ENCODE measurements around the gene TP53TG5. TPM values are rescaled to one million over a fixed set of nuclear protein-coding genes. Genes with fewer than 3 reads are reported as not detected.
"Not testable (repeated sequence)": the region's sequence is repeated elsewhere in the genome, so short reads cannot be mapped to it uniquely, and the experiment has no call there.

TP53TG5 gene
- total RNA-seq, 4 donors from 2014 or later = not detected

GRCh38 chr20:45355209-45356084 lies 22.7 kb downstream of the TP53TG5 start:
- intact Hi-C loops (cut with DNase I; ENCODE audit: low total_unique reads) = no loop called here
- no peak overlapping the region for H3K4me3 ChIP-seq (ENCODE audit: low read depth, poor library complexity, severe bottlenecking)
- 42 to 69% methylated on average over 5 of the region's 5 CpGs for WGBS, 2 donors
- TF ChIP-seq POLR2A (IDR thresholded peaks at IDR 0.05) (no peak), CTCF (IDR thresholded peaks at IDR 0.05) (no peak)
- DNase-seq (ENCODE audit: low spot score in 2 of 2) = no peak

- no peak for TF ChIP-seq POLR2A (IDR thresholded peaks at IDR 0.05)
- no peak for TF ChIP-seq CTCF (IDR thresholded peaks at IDR 0.05)
- intact Hi-C loops (cut with DNase I; ENCODE audit: low total_unique reads) = no loop called here
- WGBS, 2 donors = 68 to 78% methylated on average over 9 of the region's 9 CpGs
- DNase-seq (ENCODE audit: low spot score in 2 of 2) = no peak
- H3K4me3 ChIP-seq (ENCODE audit: low read depth, poor library complexity, severe bottlenecking) = no peak overlapping the region
Measured at GRCh38 chr20:45354423-45355208, 23.5 kb downstream of the TP53TG5 start.

- no peak for DNase-seq (ENCODE audit: low spot score in 2 of 2)
- 72 to 79% methylated on average over 1 of the region's 1 CpG for WGBS, 2 donors
- intact Hi-C loops (cut with DNase I; ENCODE audit: low total_unique reads) = no loop called here
- TF ChIP-seq POLR2A (IDR thresholded peaks at IDR 0.05) (no peak), CTCF (IDR thresholded peaks at IDR 0.05) (no peak)
- no peak overlapping the region for H3K4me3 ChIP-seq (ENCODE audit: low read depth, poor library complexity, severe bottlenecking)
Measured at GRCh38 chr20:45353746-45354145, 24.4 kb downstream of the TP53TG5 start.

- 82 to 88% methylated on average over 3 of the region's 3 CpGs for WGBS, 2 donors
Measured at GRCh38 chr20:45352729-45353128, 25.4 kb downstream of the TP53TG5 start.

GRCh38 chr20:45350795-45351194 lies 27.3 kb downstream of the TP53TG5 start:
- WGBS, 2 donors = 91 to 94% methylated on average over 10 of the region's 10 CpGs
- H3K4me3 ChIP-seq (ENCODE audit: low read depth, poor library complexity, severe bottlenecking); intact Hi-C loops (cut with DNase I; ENCODE audit: low total_unique reads); DNase-seq (ENCODE audit: low spot score in 2 of 2): not testable (repeated sequence)

More at GRCh38 chr20:45352729-45353128, 25.4 kb downstream of the TP53TG5 start:
- no peak for DNase-seq (ENCODE audit: low spot score in 2 of 2)
- TF ChIP-seq POLR2A (IDR thresholded peaks at IDR 0.05) (no peak), CTCF (IDR thresholded peaks at IDR 0.05) (no peak)
- intact Hi-C loops (cut with DNase I; ENCODE audit: low total_unique reads) = no loop called here
- no peak overlapping the region for H3K4me3 ChIP-seq (ENCODE audit: low read depth, poor library complexity, severe bottlenecking)

- intact Hi-C loops (cut with DNase I; ENCODE audit: low total_unique reads) = no loop called here
- no peak for DNase-seq (ENCODE audit: low spot score in 2 of 2)
- TF ChIP-seq CTCF (IDR thresholded peaks at IDR 0.05) = no peak
- TF ChIP-seq POLR2A (IDR thresholded peaks at IDR 0.05) = no peak
- no peak overlapping the region for H3K4me3 ChIP-seq (ENCODE audit: low read depth, poor library complexity, severe bottlenecking)
- 67 to 69% methylated on average over 1 of the region's 1 CpG for WGBS, 2 donors
Measured at GRCh38 chr20:45350217-45350616, 27.9 kb downstream of the TP53TG5 start.

All from lower leg skin (tissue), 4 donors.